GM11168 (cell line): ENCODE results near the gene NPTXR.

Experiments
- in situ Hi-C: fragments of 300-500 bp; cut with MboI; formaldehyde crosslinking; loops from one replicate; pipeline ENCODE4 v1.12.0; 2022; ENCODE audit warnings: low sequenced_read_pairs; ENCODE audit not compliant: unreplicated experiment

Gene NPTXR

DNA sequence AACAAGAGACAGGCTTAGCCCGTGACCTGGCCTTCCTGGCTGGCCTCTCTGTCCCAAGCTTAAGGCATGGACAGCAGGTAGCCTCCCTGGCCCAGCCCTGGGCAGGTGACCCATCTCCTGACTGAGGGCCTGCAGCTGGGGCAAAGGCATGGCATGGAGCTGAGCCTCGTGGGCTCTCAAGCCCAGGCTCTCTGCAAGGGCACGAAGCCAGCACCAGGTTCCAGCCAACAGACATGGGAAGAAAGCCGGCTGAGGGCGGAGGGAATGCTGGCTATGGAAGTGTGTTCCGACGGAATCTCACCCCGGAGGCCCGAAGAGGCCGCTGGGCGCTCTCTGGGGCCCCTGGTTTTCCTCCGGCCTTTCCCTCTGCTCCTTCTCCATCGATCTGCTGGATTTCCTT is 62.8 kb downstream of the NPTXR start:
- in situ Hi-C loops: no loop called here

DNA sequence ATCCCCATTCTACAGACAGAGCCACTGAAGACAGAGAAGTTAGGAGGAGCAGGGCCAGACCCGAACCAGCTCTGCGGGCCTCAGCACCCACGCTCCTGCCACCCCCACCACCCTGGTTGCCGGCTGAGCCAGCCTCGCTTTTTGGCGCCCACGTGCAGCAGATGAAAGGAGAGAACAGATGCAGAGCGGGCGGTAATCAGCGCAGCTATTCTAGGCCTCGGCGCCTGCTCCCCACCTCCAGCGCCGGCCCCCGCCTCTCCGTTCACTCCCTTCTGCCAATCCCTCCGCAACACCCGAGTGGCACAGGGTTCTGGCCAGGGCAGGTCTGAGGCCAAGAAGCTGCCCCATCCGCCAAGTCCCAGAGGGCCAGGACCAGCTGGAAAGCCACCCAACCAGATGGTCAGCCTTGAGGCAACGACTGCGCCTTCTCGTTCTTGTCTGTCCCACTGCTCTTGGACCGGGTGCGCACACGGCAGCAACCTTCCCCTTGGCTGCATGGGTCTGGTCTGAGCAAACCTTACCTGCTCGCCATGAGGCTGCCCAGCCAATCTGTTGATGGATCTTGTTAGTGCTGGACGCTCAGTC is 66.6 kb downstream of the NPTXR start:
- in situ Hi-C loops: no loop called here

- in situ Hi-C loops: no loop called here
These were observed 67.7 kb downstream of the NPTXR start for GRCh38 chr22:38776086-38776485.

DNA sequence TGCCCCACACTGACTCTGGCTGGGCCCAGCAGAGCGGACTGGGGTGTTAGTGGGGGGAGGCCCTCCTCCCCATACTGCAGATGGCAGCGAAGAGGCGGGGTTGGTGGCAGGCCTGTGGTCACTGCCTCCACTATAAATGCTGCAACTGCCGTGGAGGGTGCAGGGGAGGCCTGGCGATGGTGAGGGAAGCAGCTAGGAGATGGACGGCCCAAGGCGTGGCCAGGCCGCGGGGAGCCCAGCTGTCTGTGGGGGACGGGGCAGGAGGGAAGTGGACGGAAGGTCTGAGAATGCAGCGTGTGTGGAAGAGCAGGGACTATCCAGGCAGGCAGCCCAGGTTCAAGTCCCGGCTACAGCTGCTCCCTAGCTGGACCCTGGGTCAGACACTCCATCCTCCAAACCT is 68.2 kb downstream of the NPTXR start:
- in situ Hi-C loops: no loop called here

DNA sequence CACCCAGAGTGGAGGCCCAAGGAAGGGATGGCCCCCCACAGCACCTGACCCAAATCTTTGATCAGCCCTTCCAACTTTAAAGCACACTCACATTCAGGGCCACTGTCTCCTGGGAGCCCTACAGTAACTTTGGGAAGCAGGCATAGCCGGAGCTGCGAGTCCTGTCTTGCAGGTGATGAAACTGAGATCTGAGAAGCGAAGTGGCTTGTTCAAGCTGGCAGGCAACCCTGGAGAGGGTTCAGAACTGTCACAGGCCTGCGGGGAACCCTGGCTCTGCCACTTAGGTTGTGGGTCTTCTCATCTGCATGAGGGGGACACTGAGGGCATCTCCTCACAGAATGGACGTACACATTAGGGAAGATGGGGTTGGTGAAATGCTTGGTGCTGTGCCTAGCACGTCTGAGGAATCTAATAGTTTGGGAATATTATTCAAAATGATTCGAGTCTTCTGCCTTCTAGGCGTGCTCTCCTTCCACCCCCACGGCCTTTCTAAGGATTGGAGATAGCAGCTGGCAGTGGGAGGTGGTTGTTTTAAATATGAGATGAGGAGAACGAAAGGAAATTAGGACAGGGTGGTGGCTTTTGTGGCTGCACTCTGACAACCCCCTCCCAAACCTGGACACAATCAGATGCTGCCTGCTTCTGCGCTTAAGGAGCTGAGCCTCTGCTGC is 69.2 kb downstream of the NPTXR start:
- in situ Hi-C loops: no loop called here

DNA sequence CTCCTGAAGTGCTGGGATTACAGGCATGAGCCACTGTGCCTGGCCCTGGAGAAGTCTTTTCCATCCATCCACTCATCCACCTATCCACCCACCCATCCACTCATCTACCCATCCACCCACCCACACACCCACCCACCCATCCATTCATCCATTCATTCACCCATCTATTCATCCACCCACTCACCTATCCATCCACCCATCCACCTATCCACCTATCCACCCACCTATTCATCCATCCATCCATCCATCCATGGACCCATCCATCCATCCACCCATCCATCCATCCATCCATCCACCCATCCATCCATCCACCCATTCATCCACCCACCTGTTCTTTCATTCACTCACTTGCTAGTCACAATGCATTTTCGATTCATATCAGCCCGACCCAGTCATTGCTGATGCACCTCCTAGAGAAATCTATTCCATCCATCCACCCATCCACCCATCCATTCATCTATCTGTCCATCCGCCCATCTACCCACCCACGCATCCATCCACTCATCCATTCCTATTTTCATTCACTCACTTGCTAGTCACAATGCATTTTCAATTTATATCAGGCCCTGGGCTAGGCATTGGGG is 70.4 kb downstream of the NPTXR start:
- in situ Hi-C loops: no loop called here

DNA sequence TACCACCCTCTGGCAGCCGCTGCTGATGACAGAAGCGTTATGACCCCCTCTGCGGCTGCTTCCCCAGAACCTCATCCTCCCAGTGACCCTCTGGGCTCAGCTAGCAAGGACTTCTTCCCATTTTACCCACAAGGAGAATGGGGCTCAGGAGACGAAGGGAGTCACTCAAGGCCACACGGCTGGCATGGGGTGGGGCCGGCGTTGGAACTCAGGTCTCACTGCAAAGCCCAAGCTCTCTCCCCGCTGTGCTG is 71.3 kb downstream of the NPTXR start:
- in situ Hi-C loops: no loop called here

GRCh38 chr22:38770257-38770949 is 73.4 kb downstream of the NPTXR start:
- in situ Hi-C loops: no loop called here
